CD14-positive monocyte (primary cell): ENCODE data around the gene CDC14B. TPM values are rescaled to one million over a fixed set of nuclear protein-coding genes. Genes with fewer than 3 reads are reported as not detected.

Experiments
- DNase-seq, 3 donors: peaks; one replicate each; pipeline ENCODE4 v3.0.0-alpha.2; 2011 to 2022
- H2AFZ ChIP-seq: 2 replicates; pipeline ENCODE4 v1.6.0; 2012; ENCODE audit warnings: mild to moderate bottlenecking, low read depth, low read length, inconsistent platforms; ENCODE audit not compliant: insufficient read depth, poor library complexity, severe bottlenecking
- H3K27ac ChIP-seq, 2 donors: 1 replicate in 1 of 2; 2 replicates in 1 of 2; pipeline ENCODE4 v1.5.1; 2012 to 2013; ENCODE audit warnings: low read length in 2 of 2, control low read depth in 1 of 2, inconsistent platforms in 1 of 2, low read depth in 1 of 2, mild to moderate bottlenecking in 1 of 2
- H3K27me3 ChIP-seq, 2 donors: one replicate each; pipeline versions ENCODE4 v1.6.0 to v1.6.1; 2011 to 2013; ENCODE audit warnings: low read length in 2 of 2; ENCODE audit not compliant: control insufficient read depth in 2 of 2, insufficient read depth in 2 of 2
- H3K36me3 ChIP-seq, 2 donors: replicated peaks in 1 of 2; 1 replicate in 1 of 2; 2 replicates in 1 of 2; pipeline versions ENCODE4 v1.5.1 to v1.6.1; 2012 to 2013; ENCODE audit warnings: low read length in 2 of 2, control low read depth in 1 of 2, inconsistent platforms in 1 of 2, mild to moderate bottlenecking in 1 of 2; ENCODE audit not compliant: insufficient read depth in 2 of 2, control insufficient read depth in 1 of 2
- H3K4me1 ChIP-seq, 2 donors: 1 replicate in 1 of 2; 2 replicates in 1 of 2; pipeline versions ENCODE4 v1.5.1 to v1.6.1; 2012 to 2013; ENCODE audit warnings: low read length in 2 of 2, control low read depth in 1 of 2, inconsistent platforms in 1 of 2, mild to moderate bottlenecking in 1 of 2, moderate library complexity in 1 of 2; ENCODE audit not compliant: insufficient read depth in 2 of 2, control insufficient read depth in 1 of 2
- H3K4me2 ChIP-seq: replicated peaks from 2 replicates; pipeline ENCODE3; 2012; ENCODE audit warnings: low read length, moderate library complexity, mild to moderate bottlenecking; ENCODE audit not compliant: poor library complexity, severe bottlenecking; ENCODE audit errors: extremely low read depth
- H3K4me3 ChIP-seq, 3 experiments: fragments of 200-600 bp in 1 of 3; sonication (generic) in 1 of 3; replicated peaks in 1 of 3; 1 replicate in 2 of 3; 2 replicates in 1 of 3; pipeline ENCODE4 v1.5.1; 2011 to 2013; ENCODE audit warnings: low read length in 3 of 3, mild to moderate bottlenecking in 3 of 3, control low read depth in 2 of 3, low read depth in 2 of 3, inconsistent platforms in 1 of 3, moderate library complexity in 1 of 3
- H3K79me2 ChIP-seq: 2 replicates; pipeline ENCODE4 v1.6.0; 2012; ENCODE audit warnings: mild to moderate bottlenecking, control low read depth, inconsistent platforms, low read length, moderate library complexity; ENCODE audit not compliant: insufficient read depth
- H3K9ac ChIP-seq: 2 replicates; pipeline ENCODE4 v1.6.0; 2017; ENCODE audit warnings: low read length, mild to moderate bottlenecking; ENCODE audit not compliant: insufficient read depth, poor library complexity, severe bottlenecking
- H3K9me3 ChIP-seq, 2 donors: replicated peaks in 1 of 2; 1 replicate in 1 of 2; 2 replicates in 1 of 2; pipeline versions ENCODE4 v1.5.1 to v1.6.1; 2012 to 2013; ENCODE audit warnings: low read length in 2 of 2, control low read depth in 1 of 2; ENCODE audit not compliant: control insufficient read depth in 1 of 2, insufficient read depth in 1 of 2
- H4K20me1 ChIP-seq: 2 replicates; pipeline ENCODE4 v1.6.0; 2012; ENCODE audit warnings: mild to moderate bottlenecking, low read length, control low read depth, moderate library complexity; ENCODE audit not compliant: insufficient read depth
- H3K27ac Mint-ChIP-seq, 7 donors: one replicate each; pipeline ENCODE4 v1.8.0; 2020; ENCODE audit warnings: mild to moderate bottlenecking in 7 of 7, mixed read lengths in 7 of 7, moderate library complexity in 6 of 7, inconsistent platforms in 2 of 7
- H3K27me3 Mint-ChIP-seq, 3 donors: one replicate each; pipeline ENCODE4 v1.8.0; 2021 to 2022; ENCODE audit warnings: low read depth in 3 of 3, mild to moderate bottlenecking in 3 of 3, mixed read lengths in 3 of 3, moderate library complexity in 3 of 3, inconsistent platforms in 1 of 3
- H3K36me3 Mint-ChIP-seq, 2 donors: one replicate each; pipeline ENCODE4 v1.8.0; 2020; ENCODE audit warnings: mixed read lengths in 2 of 2, inconsistent platforms in 1 of 2, mild to moderate bottlenecking in 1 of 2
- H3K4me1 Mint-ChIP-seq: one replicate; pipeline ENCODE4 v1.8.0; 2020; ENCODE audit warnings: mild to moderate bottlenecking, mixed read lengths
- H3K4me3 Mint-ChIP-seq, 2 donors: one replicate each; pipeline ENCODE4 v1.8.0; 2020; ENCODE audit warnings: mild to moderate bottlenecking in 2 of 2, mixed read lengths in 2 of 2, moderate library complexity in 1 of 2
- H3K9me3 Mint-ChIP-seq, 7 donors: one replicate each; pipeline ENCODE4 v1.8.0; 2020 to 2022; ENCODE audit warnings: mixed read lengths in 7 of 7, mild to moderate bottlenecking in 6 of 7, moderate library complexity in 6 of 7, inconsistent platforms in 2 of 7
- WGBS: methylation state at CpG from one replicate; pipeline ENCODE4 v1.1.5; 2013; ENCODE audit warnings: missing lambda C conversion rate; ENCODE audit not compliant: insufficient coverage; 5-methylcytosine and 5-hydroxymethylcytosine counted together
- intact Hi-C, 2 donors: fragments of 100-400 bp; cut with micrococcal nuclease; formaldehyde crosslinking; loops; one replicate each; pipeline versions ENCODE4 v1.15.0 to v1.15.1; 2023
- polyA plus RNA-seq, 3 donors: library from polyadenylated mRNA; depleted of rRNA in 1 of 3; unstranded in 2 of 3; stranded (reverse) in 1 of 3; fragments of 300-500 nt in 2 of 3; fragments of >200 nt in 1 of 3; fragmentation: Illumina TruSeq in 2 of 3; gene quantifications; 1 replicate in 2 of 3; 2 replicates in 1 of 3; pipeline ENCODE4 v1.2.3, GENCODE V29; 2012 to 2021
- TF ChIP-seq, protein P1 (sequence below): fragments of 200-600 bp; IDR thresholded peaks from one replicate; pipeline ENCODE4 v1.8.0; 2022; ENCODE audit warnings: antibody characterized with exemption, mild to moderate bottlenecking

CDC14B gene
- polyA plus RNA-seq, 3 donors, result 0.03 to 0.47 (median 0.44) TPM

GRCh38 chr9:96661711-96662110 is 42.1 kb upstream of the CDC14B start:
- Mint-ChIP-seq H3K4me3 (no peak overlapping the region), H3K27ac (peak overlapping the region in 1 of 7 donors; percentile 14), H3K4me1 (peaks cover 3% of the 10 kb centered on the region), H3K27me3 (peaks cover 0 to 2% (median 2%) of the 10 kb centered on the region in 3 donors), H3K36me3 (no peaks in the 10 kb centered on the region), H3K9me3 (peaks cover 0 to 2% (median 0%) of the 10 kb centered on the region in 7 donors)
- Histone ChIP-seq H4K20me1 (no peaks in the 10 kb centered on the region), H3K27ac (no peak overlapping the region), H3K79me2 (no peaks in the 10 kb centered on the region), H3K9ac (no peak overlapping the region), H3K9me3 (no peaks in the 10 kb centered on the region), H3K27me3 (no peaks in the 10 kb centered on the region), H3K4me1 (no peaks in the 10 kb centered on the region), H3K4me3 (no peak overlapping the region), H3K36me3 (no peaks in the 10 kb centered on the region), H2AFZ (no peak overlapping the region), H3K4me2 (no peak overlapping the region)
- WGBS, result 94% methylated on average over 3 of the region's 4 CpGs
- TF ChIP-seq, protein P1, sequence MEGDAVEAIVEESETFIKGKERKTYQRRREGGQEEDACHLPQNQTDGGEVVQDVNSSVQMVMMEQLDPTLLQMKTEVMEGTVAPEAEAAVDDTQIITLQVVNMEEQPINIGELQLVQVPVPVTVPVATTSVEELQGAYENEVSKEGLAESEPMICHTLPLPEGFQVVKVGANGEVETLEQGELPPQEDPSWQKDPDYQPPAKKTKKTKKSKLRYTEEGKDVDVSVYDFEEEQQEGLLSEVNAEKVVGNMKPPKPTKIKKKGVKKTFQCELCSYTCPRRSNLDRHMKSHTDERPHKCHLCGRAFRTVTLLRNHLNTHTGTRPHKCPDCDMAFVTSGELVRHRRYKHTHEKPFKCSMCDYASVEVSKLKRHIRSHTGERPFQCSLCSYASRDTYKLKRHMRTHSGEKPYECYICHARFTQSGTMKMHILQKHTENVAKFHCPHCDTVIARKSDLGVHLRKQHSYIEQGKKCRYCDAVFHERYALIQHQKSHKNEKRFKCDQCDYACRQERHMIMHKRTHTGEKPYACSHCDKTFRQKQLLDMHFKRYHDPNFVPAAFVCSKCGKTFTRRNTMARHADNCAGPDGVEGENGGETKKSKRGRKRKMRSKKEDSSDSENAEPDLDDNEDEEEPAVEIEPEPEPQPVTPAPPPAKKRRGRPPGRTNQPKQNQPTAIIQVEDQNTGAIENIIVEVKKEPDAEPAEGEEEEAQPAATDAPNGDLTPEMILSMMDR, result no peak
- intact Hi-C loops, result no loop called here
- no peak for DNase-seq

- no peak for DNase-seq
- no peak overlapping the region for H3K4me2 ChIP-seq
- no peak overlapping the region for H2AFZ ChIP-seq
- no peaks in the 10 kb centered on the region for H3K27me3 ChIP-seq
- H3K4me1 ChIP-seq, result peaks cover 0 to under 1% of the 10 kb centered on the region in 2 donors
- H4K20me1 ChIP-seq, result no peaks in the 10 kb centered on the region
- intact Hi-C loops, result no loop called here
- H3K9me3 Mint-ChIP-seq, result peaks cover 0 to 2% (median 0%) of the 10 kb centered on the region in 7 donors
- H3K4me3 ChIP-seq, result no peak overlapping the region
- no peaks in the 10 kb centered on the region for H3K36me3 Mint-ChIP-seq
- H3K4me1 Mint-ChIP-seq, result peaks cover 7% of the 10 kb centered on the region
- H3K9me3 ChIP-seq, result no peaks in the 10 kb centered on the region
- peaks cover 0 to 2% (median 2%) of the 10 kb centered on the region in 3 donors for H3K27me3 Mint-ChIP-seq
- WGBS, result 83% methylated on average over 6 of the region's 7 CpGs
- no peak overlapping the region for H3K9ac ChIP-seq
- H3K4me3 Mint-ChIP-seq, result no peak overlapping the region
- no peak overlapping the region for H3K27ac ChIP-seq
- no peak overlapping the region for H3K27ac Mint-ChIP-seq
- no peaks in the 10 kb centered on the region for H3K79me2 ChIP-seq
- TF ChIP-seq, protein P1, result no peak
- H3K36me3 ChIP-seq, result no peaks in the 10 kb centered on the region
Observed at GRCh38 chr9:96660692-96661248, 41.1 kb upstream of the CDC14B start.
